ENCODE data around the gene TOMM5.

- TF ChIP-seq, protein P1, sequence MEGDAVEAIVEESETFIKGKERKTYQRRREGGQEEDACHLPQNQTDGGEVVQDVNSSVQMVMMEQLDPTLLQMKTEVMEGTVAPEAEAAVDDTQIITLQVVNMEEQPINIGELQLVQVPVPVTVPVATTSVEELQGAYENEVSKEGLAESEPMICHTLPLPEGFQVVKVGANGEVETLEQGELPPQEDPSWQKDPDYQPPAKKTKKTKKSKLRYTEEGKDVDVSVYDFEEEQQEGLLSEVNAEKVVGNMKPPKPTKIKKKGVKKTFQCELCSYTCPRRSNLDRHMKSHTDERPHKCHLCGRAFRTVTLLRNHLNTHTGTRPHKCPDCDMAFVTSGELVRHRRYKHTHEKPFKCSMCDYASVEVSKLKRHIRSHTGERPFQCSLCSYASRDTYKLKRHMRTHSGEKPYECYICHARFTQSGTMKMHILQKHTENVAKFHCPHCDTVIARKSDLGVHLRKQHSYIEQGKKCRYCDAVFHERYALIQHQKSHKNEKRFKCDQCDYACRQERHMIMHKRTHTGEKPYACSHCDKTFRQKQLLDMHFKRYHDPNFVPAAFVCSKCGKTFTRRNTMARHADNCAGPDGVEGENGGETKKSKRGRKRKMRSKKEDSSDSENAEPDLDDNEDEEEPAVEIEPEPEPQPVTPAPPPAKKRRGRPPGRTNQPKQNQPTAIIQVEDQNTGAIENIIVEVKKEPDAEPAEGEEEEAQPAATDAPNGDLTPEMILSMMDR (IDR thresholded peaks at IDR 0.05 in 4 of 5, conservative IDR thresholded peaks at IDR 0.05 in 1 of 5), result no peak
- TF ChIP-seq POLR2A (IDR thresholded peaks at IDR 0.05), result no peak
Observed at GRCh38 chr9:37639841-37640240, 47.4 kb upstream of the TOMM5 start.
